Tibial nerve (tissue), 4 donors: ENCODE results near the gene KRT86. TPM values are rescaled to one million over a fixed set of nuclear protein-coding genes. Genes with fewer than 3 reads are reported as not detected.

Source experiments
- DNase-seq, 2 donors: peaks; one replicate each; pipeline ENCODE4 v3.0.0-alpha.2; 2019; ENCODE audit warnings: low spot score in 2 of 2
- H3K27ac ChIP-seq, 4 donors: fragments of 200-600 bp; sonication (generic) in 3 of 4; one replicate each; pipeline ENCODE4 v1.5.1; 2017 to 2019; ENCODE audit warnings: mild to moderate bottlenecking in 1 of 4
- H3K27me3 ChIP-seq, 2 donors: fragments of 200-600 bp; sonication (generic) in 1 of 2; one replicate each; pipeline versions ENCODE4 v1.5.1 to v1.6.0; 2017 to 2019
- H3K36me3 ChIP-seq, 3 donors: fragments of 200-600 bp; sonication (generic); one replicate each; pipeline ENCODE4 v1.5.1; 2018 to 2019
- H3K4me1 ChIP-seq, 4 donors: fragments of 200-600 bp; sonication (generic) in 3 of 4; one replicate each; pipeline ENCODE4 v1.5.1; 2017 to 2019
- H3K4me3 ChIP-seq, 4 donors: fragments of 200-600 bp; sonication (generic) in 3 of 4; one replicate each; pipeline ENCODE4 v1.5.1; 2017 to 2019; ENCODE audit warnings: mild to moderate bottlenecking in 1 of 4, moderate library complexity in 1 of 4
- H3K9me3 ChIP-seq, 4 donors: fragments of 200-600 bp; sonication (generic) in 3 of 4; one replicate each; pipeline ENCODE4 v1.5.1; 2017 to 2019
- EP300 ChIP-seq, 2 donors: sonication (generic); formaldehyde crosslinking; IDR thresholded peaks; one replicate each; pipeline ENCODE4 v1.6.1; 2017; ENCODE audit warnings: antibody characterized with exemption in 2 of 2, mild to moderate bottlenecking in 1 of 2
- POLR2A ChIP-seq, 2 donors: fragments of 450-650 bp; IDR thresholded peaks; one replicate each; pipeline ENCODE4 v1.6.1; 2017; ENCODE audit warnings: antibody characterized with exemption in 2 of 2, mild to moderate bottlenecking in 2 of 2, moderate library complexity in 2 of 2
- WGBS, 2 donors: methylation state at CpG; one replicate each; pipeline ENCODE4 v1.1.5; 2018; 5-methylcytosine and 5-hydroxymethylcytosine counted together
- total RNA-seq, 4 donors: library from RNA; depleted of rRNA; stranded (reverse); fragments of >200 nt; gene quantifications; one replicate each; pipeline ENCODE4 v1.1.0, GENCODE V29; 2016
- TF ChIP-seq, protein P1 (sequence below), 5 experiments: fragments of 200-600 bp in 3 of 5; fragments of 450-650 bp in 2 of 5; sonication (generic) in 3 of 5; IDR thresholded peaks; one replicate each; pipeline ENCODE4 v1.5.1; 2016 to 2019; ENCODE audit warnings: antibody characterized with exemption in 5 of 5, mild to moderate bottlenecking in 3 of 5, moderate library complexity in 2 of 5

KRT86 gene
- total RNA-seq, 4 donors from 2014 or later: not detected

DNA sequence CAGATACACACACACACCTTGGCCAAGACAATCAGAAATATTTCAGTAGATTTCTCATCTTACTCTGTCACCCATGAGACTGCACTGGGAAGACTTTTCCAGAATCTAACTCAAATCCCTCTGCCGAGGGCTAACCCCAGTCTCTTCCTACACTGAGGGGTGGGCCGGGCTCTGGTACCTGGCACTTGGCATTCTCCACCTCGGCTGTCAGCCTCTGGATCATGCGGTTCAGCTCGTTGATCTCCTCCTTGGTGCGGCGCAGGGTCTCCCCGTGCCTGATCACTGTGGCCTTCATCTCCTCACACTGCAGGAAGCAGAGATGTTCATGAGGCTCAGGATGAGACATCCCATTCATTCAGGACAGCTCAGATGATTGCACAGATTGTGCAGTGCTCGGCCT is 41.8 kb downstream of the KRT86 start:
- Histone ChIP-seq H3K9me3 (no peaks in the 10 kb centered on the region), H3K36me3 (no peaks in the 10 kb centered on the region), H3K4me3 (no peak overlapping the region), H3K27me3 (peaks cover 0 to 24% of the 10 kb centered on the region in 2 donors), H3K4me1 (no peaks in the 10 kb centered on the region), H3K27ac (no peak overlapping the region)
- TF ChIP-seq, protein P1, sequence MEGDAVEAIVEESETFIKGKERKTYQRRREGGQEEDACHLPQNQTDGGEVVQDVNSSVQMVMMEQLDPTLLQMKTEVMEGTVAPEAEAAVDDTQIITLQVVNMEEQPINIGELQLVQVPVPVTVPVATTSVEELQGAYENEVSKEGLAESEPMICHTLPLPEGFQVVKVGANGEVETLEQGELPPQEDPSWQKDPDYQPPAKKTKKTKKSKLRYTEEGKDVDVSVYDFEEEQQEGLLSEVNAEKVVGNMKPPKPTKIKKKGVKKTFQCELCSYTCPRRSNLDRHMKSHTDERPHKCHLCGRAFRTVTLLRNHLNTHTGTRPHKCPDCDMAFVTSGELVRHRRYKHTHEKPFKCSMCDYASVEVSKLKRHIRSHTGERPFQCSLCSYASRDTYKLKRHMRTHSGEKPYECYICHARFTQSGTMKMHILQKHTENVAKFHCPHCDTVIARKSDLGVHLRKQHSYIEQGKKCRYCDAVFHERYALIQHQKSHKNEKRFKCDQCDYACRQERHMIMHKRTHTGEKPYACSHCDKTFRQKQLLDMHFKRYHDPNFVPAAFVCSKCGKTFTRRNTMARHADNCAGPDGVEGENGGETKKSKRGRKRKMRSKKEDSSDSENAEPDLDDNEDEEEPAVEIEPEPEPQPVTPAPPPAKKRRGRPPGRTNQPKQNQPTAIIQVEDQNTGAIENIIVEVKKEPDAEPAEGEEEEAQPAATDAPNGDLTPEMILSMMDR (IDR thresholded peaks at IDR 0.05): no peak
- TF ChIP-seq POLR2A (IDR thresholded peaks at IDR 0.05) (no peak), EP300 (IDR thresholded peaks at IDR 0.05) (no peak)
- WGBS, 2 donors: 89% methylated on average over 9 of the region's 9 CpGs
- no peak for DNase-seq

DNA sequence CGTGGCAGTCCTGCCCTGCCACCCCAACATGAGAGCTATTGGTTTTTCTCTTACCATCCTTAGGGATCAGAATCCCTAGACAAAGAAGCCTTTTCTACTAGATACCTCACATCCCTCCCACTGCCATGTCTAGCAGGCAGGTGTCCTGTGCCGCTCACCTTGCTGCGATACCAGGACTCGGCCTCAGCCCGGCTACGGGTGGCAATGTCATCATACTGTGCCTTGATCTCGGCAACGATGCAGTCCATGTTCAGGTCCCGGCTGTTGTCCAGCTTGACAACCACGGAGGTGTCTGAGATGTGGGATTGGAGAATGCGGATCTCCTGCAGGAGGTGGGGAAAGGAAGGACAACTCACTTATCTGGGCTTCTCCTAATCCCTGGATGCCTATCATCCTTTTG is 42.3 kb downstream of the KRT86 start:
- WGBS, 2 donors: 91 to 95% methylated on average over 10 to 11 of the region's 11 CpGs
- TF ChIP-seq EP300 (IDR thresholded peaks at IDR 0.05) (no peak), POLR2A (IDR thresholded peaks at IDR 0.05) (no peak)
- TF ChIP-seq, protein P1 (IDR thresholded peaks at IDR 0.05): no peak
- DNase-seq: no peak
- H3K4me1 ChIP-seq: no peaks in the 10 kb centered on the region
- H3K9me3 ChIP-seq: no peaks in the 10 kb centered on the region
- peaks cover 0 to 28% of the 10 kb centered on the region in 2 donors for H3K27me3 ChIP-seq
- H3K4me3 ChIP-seq: no peak overlapping the region
- no peak overlapping the region for H3K27ac ChIP-seq
- no peaks in the 10 kb centered on the region for H3K36me3 ChIP-seq

DNA sequence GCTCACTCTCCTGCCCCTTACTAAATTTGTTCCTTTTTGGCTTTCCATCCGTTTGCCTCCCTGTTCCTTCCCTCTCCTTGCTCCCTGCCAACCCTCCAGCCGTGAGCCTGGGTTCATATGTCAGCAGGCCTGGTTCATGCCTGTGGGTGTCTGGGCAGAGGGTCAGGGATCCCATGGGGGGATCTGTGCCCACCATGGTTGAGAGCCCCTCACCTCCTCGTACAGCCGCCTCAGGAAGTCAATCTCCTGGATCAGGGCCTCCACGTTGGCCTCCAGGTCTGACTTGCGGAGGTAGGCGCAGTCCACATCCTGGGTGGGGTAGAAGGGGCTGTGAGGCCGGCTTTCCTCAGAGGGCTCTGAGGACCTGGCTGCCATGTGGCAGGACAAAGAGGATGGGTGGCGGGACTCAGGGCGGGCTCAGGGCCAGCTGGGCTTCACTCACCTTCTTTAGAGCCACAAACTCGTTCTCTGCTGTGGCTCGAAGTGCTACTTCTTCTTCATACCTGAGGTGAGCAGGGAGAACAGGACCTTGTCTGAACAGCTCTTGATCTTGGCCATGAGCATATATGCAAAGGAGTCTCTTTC is 43.1 kb downstream of the KRT86 start:
- Histone ChIP-seq H3K27ac (no peak overlapping the region), H3K36me3 (no peaks in the 10 kb centered on the region), H3K4me1 (no peaks in the 10 kb centered on the region), H3K27me3 (peaks cover 0 to 29% of the 10 kb centered on the region in 2 donors), H3K9me3 (no peaks in the 10 kb centered on the region), H3K4me3 (no peak overlapping the region)
- 77 to 85% methylated on average over 12 of the region's 12 CpGs for WGBS, 2 donors
- TF ChIP-seq EP300 (IDR thresholded peaks at IDR 0.05) (no peak), POLR2A (IDR thresholded peaks at IDR 0.05) (no peak)
- TF ChIP-seq, protein P1 (IDR thresholded peaks at IDR 0.05): no peak
- DNase-seq: no peak

DNA sequence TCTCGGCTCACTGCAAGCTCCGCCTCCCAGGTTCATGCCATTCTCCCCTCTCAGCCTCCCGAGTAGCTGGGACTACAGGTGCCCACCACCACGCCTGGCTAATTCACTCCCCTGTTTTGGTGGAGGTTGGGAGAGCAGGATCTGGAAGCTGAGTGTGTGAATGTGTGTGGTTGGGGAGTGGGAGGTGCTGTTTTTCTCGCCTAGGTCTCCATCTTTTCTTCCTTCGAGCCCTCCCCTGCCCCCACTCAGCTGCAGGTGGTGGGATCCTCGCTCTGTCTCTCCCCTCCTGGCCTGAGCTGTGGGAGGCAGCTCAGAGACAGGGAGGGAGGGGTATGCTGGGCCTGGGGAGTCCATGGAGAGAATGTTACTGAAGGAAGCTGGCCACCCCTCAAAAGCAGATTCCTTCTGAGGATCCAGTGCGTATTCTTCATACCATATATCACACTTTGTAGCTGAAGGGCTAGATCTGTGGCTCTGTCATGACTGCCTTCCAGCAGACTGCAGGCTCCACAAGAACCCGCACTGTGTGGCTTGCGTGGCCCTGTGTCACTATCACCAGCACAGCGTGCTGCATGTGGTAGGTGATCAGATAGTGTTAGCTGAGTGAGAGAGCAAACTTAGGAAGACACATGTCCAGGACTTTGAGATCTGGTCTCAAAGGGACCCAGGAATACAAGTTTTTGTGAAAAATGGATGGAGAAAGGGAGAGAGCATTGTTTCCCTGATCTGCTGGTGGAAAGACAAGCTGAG is 44.0 kb downstream of the KRT86 start:
- TF ChIP-seq, protein P1 (IDR thresholded peaks at IDR 0.05): no peak
- TF ChIP-seq POLR2A (IDR thresholded peaks at IDR 0.05) (no peak), EP300 (IDR thresholded peaks at IDR 0.05) (no peak)
- Histone ChIP-seq H3K9me3 (no peaks in the 10 kb centered on the region), H3K4me1 (no peaks in the 10 kb centered on the region), H3K27ac (no peak overlapping the region), H3K4me3 (no peak overlapping the region), H3K27me3 (peaks cover 0 to 29% of the 10 kb centered on the region in 2 donors), H3K36me3 (no peaks in the 10 kb centered on the region)
- no peak for DNase-seq
- WGBS, 2 donors: 86 to 87% methylated on average over 11 of the region's 11 CpGs

DNA sequence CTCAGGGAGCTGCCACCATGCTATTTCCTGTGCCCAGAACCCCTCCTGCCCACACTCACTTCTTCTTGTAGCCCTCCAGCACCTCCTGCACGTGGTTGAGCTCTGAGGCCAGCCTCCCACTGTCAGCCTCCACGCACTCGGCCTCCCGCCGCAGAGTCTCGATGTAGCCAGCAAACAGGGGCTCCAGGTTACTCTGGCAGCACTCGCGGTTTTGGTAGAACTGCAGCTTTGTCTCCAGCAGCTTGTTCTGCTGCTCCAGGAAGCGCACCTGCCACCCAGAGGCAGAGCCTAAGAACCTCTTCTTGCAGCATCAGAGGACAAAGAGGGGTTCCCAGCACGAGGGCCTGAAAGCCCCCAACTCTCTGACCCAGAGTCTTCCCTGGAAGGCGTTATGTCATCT is 44.7 kb downstream of the KRT86 start:
- Histone ChIP-seq H3K27me3 (peaks cover 0 to 29% of the 10 kb centered on the region in 2 donors), H3K4me1 (no peaks in the 10 kb centered on the region), H3K9me3 (no peaks in the 10 kb centered on the region), H3K4me3 (no peak overlapping the region), H3K27ac (no peak overlapping the region), H3K36me3 (no peaks in the 10 kb centered on the region)
- 62 to 68% methylated on average over 11 of the region's 11 CpGs for WGBS, 2 donors
- no peak for TF ChIP-seq EP300 (IDR thresholded peaks at IDR 0.05)
- TF ChIP-seq, protein P1 (IDR thresholded peaks at IDR 0.05): no peak
- no peak for TF ChIP-seq POLR2A (IDR thresholded peaks at IDR 0.05)
- no peak for DNase-seq
